Astrocyte (in vitro differentiated cells and primary cell): Measurements from ENCODE around the gene ZBTB17. TPM values are rescaled to one million over a fixed set of nuclear protein-coding genes. Genes with fewer than 3 reads are reported as not detected.

Experiments
- DNase-seq: peaks from one replicate; pipeline ENCODE4 v3.0.0-alpha.2; 2010; ENCODE audit warnings: low read depth
- FAIRE-seq: peaks from 2 replicates; lab custom pipeline; 2011; peaks lifted over from hg19 to GRCh38; lab: Jason Lieb, UNC
- H2AFZ ChIP-seq: 2 replicates; pipeline ENCODE4 v1.6.0; 2012; ENCODE audit warnings: low read depth, low read length, inconsistent platforms
- H3K27ac ChIP-seq: 2 replicates; pipeline ENCODE4 v1.5.1; 2011; ENCODE audit warnings: low read depth, low read length, inconsistent platforms
- H3K27me3 ChIP-seq: 2 replicates; pipeline ENCODE4 v1.6.0; 2011; ENCODE audit warnings: low read length, inconsistent platforms; ENCODE audit not compliant: insufficient read depth
- H3K36me3 ChIP-seq: 2 replicates; pipeline ENCODE4 v1.5.1; 2011; ENCODE audit warnings: low read length, inconsistent platforms; ENCODE audit not compliant: insufficient read depth
- H3K4me1 ChIP-seq: 2 replicates; pipeline ENCODE4 v1.5.1; 2011; ENCODE audit warnings: low read length, inconsistent platforms; ENCODE audit not compliant: insufficient read depth
- H3K4me2 ChIP-seq: 2 replicates; pipeline ENCODE4 v1.6.0; 2012; ENCODE audit warnings: low read length, inconsistent platforms
- H3K4me3 ChIP-seq: 2 replicates; pipeline ENCODE4 v1.5.1; 2011; ENCODE audit warnings: low read depth, mild to moderate bottlenecking, low read length, inconsistent platforms; ENCODE audit not compliant: insufficient read depth
- H3K79me2 ChIP-seq: 2 replicates; pipeline ENCODE4 v1.6.0; 2012; ENCODE audit warnings: mild to moderate bottlenecking, low read length, inconsistent platforms; ENCODE audit not compliant: insufficient read depth
- H3K9ac ChIP-seq: 2 replicates; pipeline ENCODE4 v1.6.0; 2012; ENCODE audit warnings: mild to moderate bottlenecking, low read length, inconsistent platforms
- H3K9me3 ChIP-seq: 2 replicates; pipeline ENCODE4 v1.5.1; 2012; ENCODE audit warnings: low read depth, mild to moderate bottlenecking, low read length, inconsistent platforms; ENCODE audit not compliant: insufficient read depth
- H4K20me1 ChIP-seq: 2 replicates; pipeline ENCODE4 v1.6.0; 2012; ENCODE audit warnings: low read length, inconsistent platforms; ENCODE audit not compliant: insufficient read depth
- H3K27ac Mint-ChIP-seq: one replicate; pipeline ENCODE4 v1.8.0; 2021; ENCODE audit warnings: mild to moderate bottlenecking, mixed read lengths; ENCODE audit not compliant: unreplicated experiment
- H3K27me3 Mint-ChIP-seq: one replicate; pipeline ENCODE4 v1.8.0; 2021; ENCODE audit warnings: low read depth, mixed read lengths; ENCODE audit not compliant: unreplicated experiment
- H3K36me3 Mint-ChIP-seq: one replicate; pipeline ENCODE4 v1.8.0; 2021; ENCODE audit warnings: low read depth, mixed read lengths; ENCODE audit not compliant: unreplicated experiment
- H3K4me1 Mint-ChIP-seq: one replicate; pipeline ENCODE4 v1.8.0; 2021; ENCODE audit warnings: low read depth, mixed read lengths; ENCODE audit not compliant: unreplicated experiment
- H3K4me3 Mint-ChIP-seq: one replicate; pipeline ENCODE4 v1.8.0; 2021; ENCODE audit warnings: mild to moderate bottlenecking, moderate library complexity, mixed read lengths; ENCODE audit not compliant: unreplicated experiment
- H3K9me3 Mint-ChIP-seq: one replicate; pipeline ENCODE4 v1.8.0; 2021; ENCODE audit warnings: mild to moderate bottlenecking, mixed read lengths; ENCODE audit not compliant: unreplicated experiment
- CTCF ChIP-seq: IDR thresholded peaks from 2 replicates; pipeline ENCODE4 v1.5.1; 2011; ENCODE audit warnings: low read depth, mild to moderate bottlenecking, inconsistent platforms, low read length, moderate library complexity; ENCODE audit not compliant: insufficient read depth
- EZH2 ChIP-seq: IDR thresholded peaks from 2 replicates; pipeline ENCODE4 v1.6.1; 2012; ENCODE audit warnings: mild to moderate bottlenecking, low read length, inconsistent platforms; ENCODE audit not compliant: insufficient read depth
- total RNA-seq: library from RNA; stranded (reverse); gene quantifications from 2 replicates; pipeline ENCODE4 v1.2.1, GENCODE V29; 2021

Gene ZBTB17
- total RNA-seq, 1 donor from 2014 or later = 28.1 TPM

GRCh38 chr1:15993666-15994065, 17.8 kb upstream of the ZBTB17 start:
- H3K4me1 ChIP-seq = no peaks in the 10 kb centered on the region
- no peaks in the 10 kb centered on the region for H4K20me1 ChIP-seq
- Mint-ChIP-seq H3K36me3 (no peaks in the 10 kb centered on the region), H3K27ac (no peak overlapping the region), H3K4me3 (no peak overlapping the region), H3K27me3 (peaks cover 27% of the 10 kb centered on the region), H3K4me1 (no peaks in the 10 kb centered on the region), H3K9me3 (peaks cover 2% of the 10 kb centered on the region)
- H3K4me3 ChIP-seq = no peak overlapping the region
- DNase-seq = no peak
- no peaks in the 10 kb centered on the region for H3K79me2 ChIP-seq
- H3K9ac ChIP-seq = no peak overlapping the region
- TF ChIP-seq EZH2 (no peak), CTCF (no peak)
- H3K27me3 ChIP-seq = no peaks in the 10 kb centered on the region
- H3K4me2 ChIP-seq = no peak overlapping the region
- H3K36me3 ChIP-seq = no peaks in the 10 kb centered on the region
- H2AFZ ChIP-seq = no peak overlapping the region
- H3K9me3 ChIP-seq = no peaks in the 10 kb centered on the region
- no peak for FAIRE-seq
- H3K27ac ChIP-seq = no peak overlapping the region

- Mint-ChIP-seq H3K27me3 (peaks cover 21% of the 10 kb centered on the region), H3K4me3 (no peak overlapping the region), H3K27ac (no peak overlapping the region), H3K4me1 (no peaks in the 10 kb centered on the region), H3K36me3 (no peaks in the 10 kb centered on the region), H3K9me3 (peaks cover 2% of the 10 kb centered on the region)
- FAIRE-seq (no peak), DNase-seq (no peak)
- Histone ChIP-seq H3K9me3 (no peaks in the 10 kb centered on the region), H3K27ac (no peak overlapping the region), H3K4me2 (no peak overlapping the region), H3K79me2 (no peaks in the 10 kb centered on the region), H4K20me1 (no peaks in the 10 kb centered on the region), H3K27me3 (no peaks in the 10 kb centered on the region), H3K4me3 (no peak overlapping the region), H2AFZ (no peak overlapping the region), H3K36me3 (no peaks in the 10 kb centered on the region), H3K9ac (no peak overlapping the region), H3K4me1 (no peaks in the 10 kb centered on the region)
- TF ChIP-seq EZH2 = no peak
- TF ChIP-seq CTCF = no peak
Measured at GRCh38 chr1:15992582-15993500, 16.9 kb upstream of the ZBTB17 start.

DNA sequence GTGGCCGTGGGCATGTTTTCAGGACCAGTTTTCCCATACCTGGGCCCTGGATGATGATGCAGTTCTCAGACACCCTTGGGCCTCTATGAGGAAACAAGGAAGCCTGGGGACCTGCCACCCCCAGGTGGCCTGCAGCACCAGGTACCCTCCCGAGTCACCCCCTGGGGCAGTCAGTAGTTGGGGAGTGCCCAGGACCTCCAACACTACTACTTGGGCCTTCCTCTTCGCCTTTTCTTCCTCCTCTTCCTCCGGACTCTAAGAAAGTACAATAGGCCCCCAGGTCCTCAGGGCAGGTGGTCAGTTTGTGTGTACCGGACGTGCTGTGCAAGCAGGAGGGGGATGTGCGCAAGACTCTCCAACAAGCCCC, 16.3 kb upstream of the ZBTB17 start:
- Histone ChIP-seq H3K4me3 (no peak overlapping the region), H3K79me2 (no peaks in the 10 kb centered on the region), H3K4me1 (no peaks in the 10 kb centered on the region), H3K36me3 (no peaks in the 10 kb centered on the region), H3K27me3 (no peaks in the 10 kb centered on the region), H3K9me3 (no peaks in the 10 kb centered on the region), H2AFZ (no peak overlapping the region), H3K9ac (no peak overlapping the region), H3K27ac (no peak overlapping the region), H3K4me2 (no peak overlapping the region), H4K20me1 (no peaks in the 10 kb centered on the region)
- Mint-ChIP-seq H3K36me3 (no peaks in the 10 kb centered on the region), H3K4me3 (no peak overlapping the region), H3K27ac (no peak overlapping the region), H3K4me1 (no peaks in the 10 kb centered on the region), H3K9me3 (peaks cover 2% of the 10 kb centered on the region), H3K27me3 (peaks cover 20% of the 10 kb centered on the region)
- FAIRE-seq = no peak
- DNase-seq = no peak
- no peak for TF ChIP-seq EZH2
- TF ChIP-seq CTCF = no peak
